ENCODE data around the gene ISCU.

DNA sequence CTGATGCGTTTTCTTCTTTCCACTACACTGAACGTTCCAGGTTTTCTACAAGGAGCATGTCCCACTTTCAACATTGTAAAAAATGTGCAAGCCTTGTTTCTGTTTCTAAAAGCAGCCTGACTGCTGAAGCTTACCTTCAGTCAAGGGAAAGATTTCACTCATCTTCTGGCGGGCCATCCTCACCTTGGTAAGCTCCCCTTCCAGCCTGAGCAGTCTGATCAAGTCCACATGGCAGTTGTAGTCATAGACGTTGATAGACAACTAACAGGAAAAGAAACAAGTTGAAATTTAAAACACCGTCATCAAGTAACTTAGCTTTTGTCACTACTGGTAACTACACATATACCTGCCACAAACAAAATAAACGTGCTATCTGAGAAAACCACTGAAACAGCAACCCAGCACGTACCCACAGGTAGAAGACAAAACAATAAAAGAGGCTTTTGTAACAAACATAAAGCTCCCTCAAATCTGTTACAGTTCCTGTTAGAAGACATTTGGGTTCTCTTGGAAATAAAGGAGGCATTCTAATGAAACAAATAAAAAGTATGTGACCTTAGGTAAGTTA is 13.4 kb upstream of the ISCU start:
- TF ChIP-seq, protein P1, sequence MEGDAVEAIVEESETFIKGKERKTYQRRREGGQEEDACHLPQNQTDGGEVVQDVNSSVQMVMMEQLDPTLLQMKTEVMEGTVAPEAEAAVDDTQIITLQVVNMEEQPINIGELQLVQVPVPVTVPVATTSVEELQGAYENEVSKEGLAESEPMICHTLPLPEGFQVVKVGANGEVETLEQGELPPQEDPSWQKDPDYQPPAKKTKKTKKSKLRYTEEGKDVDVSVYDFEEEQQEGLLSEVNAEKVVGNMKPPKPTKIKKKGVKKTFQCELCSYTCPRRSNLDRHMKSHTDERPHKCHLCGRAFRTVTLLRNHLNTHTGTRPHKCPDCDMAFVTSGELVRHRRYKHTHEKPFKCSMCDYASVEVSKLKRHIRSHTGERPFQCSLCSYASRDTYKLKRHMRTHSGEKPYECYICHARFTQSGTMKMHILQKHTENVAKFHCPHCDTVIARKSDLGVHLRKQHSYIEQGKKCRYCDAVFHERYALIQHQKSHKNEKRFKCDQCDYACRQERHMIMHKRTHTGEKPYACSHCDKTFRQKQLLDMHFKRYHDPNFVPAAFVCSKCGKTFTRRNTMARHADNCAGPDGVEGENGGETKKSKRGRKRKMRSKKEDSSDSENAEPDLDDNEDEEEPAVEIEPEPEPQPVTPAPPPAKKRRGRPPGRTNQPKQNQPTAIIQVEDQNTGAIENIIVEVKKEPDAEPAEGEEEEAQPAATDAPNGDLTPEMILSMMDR (IDR thresholded peaks at IDR 0.05), result no peak
- TF ChIP-seq POLR2A (IDR thresholded peaks at IDR 0.05; ENCODE audit: low read depth), result no peak

Data from esophagus muscularis mucosa (tissue), 3 donors.